Parathyroid adenoma (tissue), 2 donors: ENCODE measurements around the gene GTF2A2.
A peak's percentile ranks its signal among the peaks of the same experiment; 100 is the strongest.

Source experiments
- H2AFZ ChIP-seq: fragments of 300-600 bp; sonication (generic); one replicate; pipeline ENCODE4 v1.7.0; 2017; ENCODE audit warnings: antibody characterized with exemption, mild to moderate bottlenecking
- H3K27ac ChIP-seq: fragments of 300-600 bp; sonication (generic); one replicate; pipeline ENCODE4 v1.7.0; 2017
- H3K27me3 ChIP-seq: fragments of 300-600 bp; sonication (generic); one replicate; pipeline ENCODE4 v1.7.0; 2017; ENCODE audit warnings: low read length; ENCODE audit not compliant: control insufficient read depth, insufficient read depth
- H3K36me3 ChIP-seq: fragments of 300-600 bp; sonication (generic); one replicate; pipeline ENCODE4 v1.7.0; 2017; ENCODE audit warnings: low read length; ENCODE audit not compliant: control insufficient read depth, insufficient read depth
- H3K4me1 ChIP-seq: fragments of 300-600 bp; sonication (generic); one replicate; pipeline ENCODE4 v1.7.0; 2017; ENCODE audit warnings: control low read depth
- H3K4me2 ChIP-seq: fragments of 300-600 bp; sonication (generic); one replicate; pipeline ENCODE4 v1.7.0; 2017; ENCODE audit warnings: low read length
- H3K4me3 ChIP-seq: fragments of 300-600 bp; sonication (generic); one replicate; pipeline ENCODE4 v1.7.0; 2017; ENCODE audit warnings: low read depth, low read length
- H3K79me2 ChIP-seq: fragments of 300-600 bp; sonication (generic); one replicate; pipeline ENCODE4 v1.7.0; 2017; ENCODE audit warnings: control low read depth
- H3K9ac ChIP-seq: fragments of 300-600 bp; sonication (generic); one replicate; pipeline ENCODE4 v1.7.0; 2017; ENCODE audit warnings: mild to moderate bottlenecking
- H3K9me3 ChIP-seq: fragments of 300-600 bp; sonication (generic); one replicate; pipeline ENCODE4 v1.7.0; 2017; ENCODE audit warnings: low read length; ENCODE audit not compliant: control insufficient read depth
- CTCF ChIP-seq: fragments of 300-600 bp; sonication (generic); IDR thresholded peaks from one replicate; pipeline ENCODE4 v1.7.0; 2017; ENCODE audit warnings: antibody characterized with exemption, mild to moderate bottlenecking
- donor health status: primary hyperparathyroidism.

Gene GTF2A2, protein sequence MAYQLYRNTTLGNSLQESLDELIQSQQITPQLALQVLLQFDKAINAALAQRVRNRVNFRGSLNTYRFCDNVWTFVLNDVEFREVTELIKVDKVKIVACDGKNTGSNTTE

GRCh38 chr15:59656897-59657634 is at the start of gene GTF2A2:
Gene GTF2A2, minus strand, starts transcription at chr15:59657515. Its CDS starts 5,238 bp downstream, at chr15:59652277.
- H3K9me3 ChIP-seq, result no peaks in the 10 kb centered on the region
- peak within 1 kb of the TSS; percentile 47 for H3K27ac ChIP-seq
- no peaks in the 10 kb centered on the region for H3K4me1 ChIP-seq
- TF ChIP-seq CTCF, result no peak
- H3K4me3 ChIP-seq, result peak within 1 kb of the TSS; percentile 95
- H2AFZ ChIP-seq, result peak within 1 kb of the TSS; percentile 89
- peak within 1 kb of the TSS; percentile 61 for H3K9ac ChIP-seq
- no peaks in the 10 kb centered on the region for H3K36me3 ChIP-seq
- peaks cover 3% of the 10 kb centered on the region for H3K79me2 ChIP-seq
- H3K4me2 ChIP-seq, result peak within 1 kb of the TSS; percentile 63
- no peaks in the 10 kb centered on the region for H3K27me3 ChIP-seq

GRCh38 chr15:59703979-59704796 is 46.9 kb upstream of the GTF2A2 start:
- Histone ChIP-seq H3K4me1 (no peaks in the 10 kb centered on the region), H3K27ac (no peak overlapping the region), H3K4me3 (no peak overlapping the region), H3K9me3 (no peaks in the 10 kb centered on the region), H3K79me2 (no peaks in the 10 kb centered on the region), H2AFZ (no peak overlapping the region), H3K36me3 (no peaks in the 10 kb centered on the region), H3K27me3 (no peaks in the 10 kb centered on the region), H3K4me2 (no peak overlapping the region), H3K9ac (no peak overlapping the region)
- TF ChIP-seq CTCF, result no peak

DNA sequence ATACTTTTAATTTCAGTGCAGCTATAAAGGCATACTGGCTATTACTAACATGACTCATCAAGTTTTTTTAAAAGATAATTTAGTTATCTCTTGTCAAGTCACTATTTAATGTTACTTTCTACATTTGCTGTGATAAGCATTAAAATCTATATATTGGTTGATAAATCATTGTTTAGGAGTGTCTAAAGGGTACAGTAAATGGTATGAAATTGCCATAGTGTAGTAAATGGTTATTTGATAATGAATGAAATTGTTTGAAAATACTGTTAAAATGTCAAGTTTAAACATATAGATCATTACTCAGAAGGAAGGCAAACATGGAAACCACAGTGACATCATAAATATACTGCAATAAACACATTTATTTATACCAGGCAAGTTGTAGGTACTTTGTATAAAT is 45.0 kb upstream of the GTF2A2 start:
- H3K27me3 ChIP-seq, result no peaks in the 10 kb centered on the region
- H3K9me3 ChIP-seq, result no peaks in the 10 kb centered on the region
- no peaks in the 10 kb centered on the region for H3K36me3 ChIP-seq
- H3K27ac ChIP-seq, result no peak overlapping the region
- no peak overlapping the region for H3K4me2 ChIP-seq
- H2AFZ ChIP-seq, result no peak overlapping the region
- H3K9ac ChIP-seq, result no peak overlapping the region
- no peak overlapping the region for H3K4me3 ChIP-seq
- no peaks in the 10 kb centered on the region for H3K79me2 ChIP-seq
- no peak for TF ChIP-seq CTCF
- H3K4me1 ChIP-seq, result no peaks in the 10 kb centered on the region

DNA sequence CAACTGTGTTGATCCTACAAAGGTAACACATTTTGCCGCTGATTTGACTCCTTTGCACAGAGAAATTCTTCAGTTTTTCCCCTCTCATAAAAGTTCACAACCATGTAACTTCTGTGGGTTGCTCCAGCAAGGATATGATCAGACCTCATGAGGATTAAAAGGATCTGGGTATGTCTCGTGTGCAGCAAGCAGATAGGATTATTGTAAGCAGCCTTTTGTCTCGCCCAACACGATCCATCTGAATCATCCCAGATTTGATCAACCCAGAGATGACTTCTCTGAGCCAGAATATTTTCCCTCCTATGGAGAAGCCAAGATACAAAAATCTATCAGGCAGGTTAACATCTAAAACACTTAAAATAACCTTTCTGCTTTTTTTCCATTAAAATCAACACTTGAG is 44.6 kb upstream of the GTF2A2 start:
- no peaks in the 10 kb centered on the region for H3K27me3 ChIP-seq
- no peak overlapping the region for H2AFZ ChIP-seq
- H3K4me2 ChIP-seq, result no peak overlapping the region
- H3K27ac ChIP-seq, result no peak overlapping the region
- no peak overlapping the region for H3K4me3 ChIP-seq
- H3K9ac ChIP-seq, result no peak overlapping the region
- no peaks in the 10 kb centered on the region for H3K4me1 ChIP-seq
- TF ChIP-seq CTCF, result no peak
- H3K36me3 ChIP-seq, result no peaks in the 10 kb centered on the region
- no peaks in the 10 kb centered on the region for H3K9me3 ChIP-seq
- H3K79me2 ChIP-seq, result no peaks in the 10 kb centered on the region
